Measurements from ENCODE around the gene BANK1. TPM values are rescaled to one million over a fixed set of nuclear protein-coding genes. Genes with fewer than 3 reads are reported as not detected.

The BANK1 gene
- total RNA-seq, 6 donors from 2014 or later, result 7.6 to 29.3 (median 11.4) TPM

DNA sequence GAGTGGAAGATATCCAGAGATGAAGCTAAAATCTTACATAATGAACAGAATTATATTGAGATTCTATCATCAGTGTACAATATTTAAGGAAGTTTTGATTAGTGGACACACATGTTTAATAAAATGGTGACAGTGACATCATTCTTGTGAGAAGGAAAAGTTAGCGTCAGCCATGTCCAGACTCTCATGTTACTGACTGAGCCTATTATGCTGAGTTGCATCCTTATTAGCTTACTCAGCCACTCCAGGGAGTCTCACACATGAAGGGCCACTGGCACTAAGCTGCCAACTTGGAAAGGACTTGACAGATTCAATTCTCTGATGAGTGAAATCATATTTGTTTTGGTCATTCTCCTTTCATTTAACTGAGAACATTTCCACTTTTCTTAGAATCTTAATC, 170.6 kb downstream of the BANK1 start:
- Histone ChIP-seq H3K27ac (no peak overlapping the region), H3K4me1 (no peaks in the 10 kb centered on the region), H3K9me3 (no peaks in the 10 kb centered on the region), H3K27me3 (no peaks in the 10 kb centered on the region), H3K36me3 (no peaks in the 10 kb centered on the region), H3K4me3 (no peak overlapping the region)
- WGBS, 2 donors, result 53 to 59% methylated on average over 1 of the region's 1 CpG
- DNase-seq (peak in 1 of 2 donors; percentile 65), ATAC-seq (ENCODE audit: low FRiP score in 2 of 2) (peak in 1 of 2 donors; percentile 26)
- TF ChIP-seq POLR2AphosphoS5 (IDR thresholded peaks at IDR 0.05) (no peak), POLR2A (IDR thresholded peaks at IDR 0.05) (no peak), EP300 (IDR thresholded peaks at IDR 0.05) (no peak)
- TF ChIP-seq, protein P1, sequence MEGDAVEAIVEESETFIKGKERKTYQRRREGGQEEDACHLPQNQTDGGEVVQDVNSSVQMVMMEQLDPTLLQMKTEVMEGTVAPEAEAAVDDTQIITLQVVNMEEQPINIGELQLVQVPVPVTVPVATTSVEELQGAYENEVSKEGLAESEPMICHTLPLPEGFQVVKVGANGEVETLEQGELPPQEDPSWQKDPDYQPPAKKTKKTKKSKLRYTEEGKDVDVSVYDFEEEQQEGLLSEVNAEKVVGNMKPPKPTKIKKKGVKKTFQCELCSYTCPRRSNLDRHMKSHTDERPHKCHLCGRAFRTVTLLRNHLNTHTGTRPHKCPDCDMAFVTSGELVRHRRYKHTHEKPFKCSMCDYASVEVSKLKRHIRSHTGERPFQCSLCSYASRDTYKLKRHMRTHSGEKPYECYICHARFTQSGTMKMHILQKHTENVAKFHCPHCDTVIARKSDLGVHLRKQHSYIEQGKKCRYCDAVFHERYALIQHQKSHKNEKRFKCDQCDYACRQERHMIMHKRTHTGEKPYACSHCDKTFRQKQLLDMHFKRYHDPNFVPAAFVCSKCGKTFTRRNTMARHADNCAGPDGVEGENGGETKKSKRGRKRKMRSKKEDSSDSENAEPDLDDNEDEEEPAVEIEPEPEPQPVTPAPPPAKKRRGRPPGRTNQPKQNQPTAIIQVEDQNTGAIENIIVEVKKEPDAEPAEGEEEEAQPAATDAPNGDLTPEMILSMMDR (IDR thresholded peaks at IDR 0.05), result no peak

DNA sequence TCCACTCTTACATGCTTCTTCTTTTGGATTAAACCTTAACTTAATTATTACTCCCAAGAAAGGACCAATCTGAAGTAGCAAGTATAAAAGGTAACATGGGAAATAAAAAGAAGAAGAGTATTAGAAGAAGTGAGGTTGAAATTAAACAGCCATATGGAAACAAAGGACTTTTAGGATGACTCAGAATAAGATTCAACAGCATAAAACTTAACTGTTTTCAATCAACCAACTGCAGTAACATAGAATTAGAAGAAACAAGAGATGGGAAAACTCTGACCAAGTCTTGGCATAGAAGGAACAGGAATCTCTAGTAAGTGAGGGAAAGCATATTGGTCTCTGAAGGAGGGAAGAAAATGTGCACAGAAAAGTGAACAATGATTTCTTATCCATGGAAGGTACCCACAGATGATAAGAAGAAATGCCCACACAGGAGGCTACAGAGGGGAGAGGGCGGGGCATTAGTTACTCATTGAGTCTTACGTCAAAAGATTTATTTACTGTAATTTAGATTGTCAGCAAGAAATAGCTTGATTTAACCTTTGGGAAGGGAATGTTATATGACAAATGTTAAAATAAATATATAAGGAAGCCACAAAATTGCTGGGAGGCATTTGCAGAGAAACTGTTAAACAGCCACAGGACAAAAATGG, 177.3 kb downstream of the BANK1 start:
- H3K4me3 ChIP-seq, result no peak overlapping the region
- no peak overlapping the region for H3K27ac ChIP-seq
- H3K4me1 ChIP-seq, result no peaks in the 10 kb centered on the region
- 88 to 91% methylated on average over 2 of the region's 2 CpGs for WGBS, 2 donors
- no peak for TF ChIP-seq POLR2A (IDR thresholded peaks at IDR 0.05)
- no peak for TF ChIP-seq EP300 (IDR thresholded peaks at IDR 0.05)
- TF ChIP-seq, protein P1 (IDR thresholded peaks at IDR 0.05), result no peak
- TF ChIP-seq POLR2AphosphoS5 (IDR thresholded peaks at IDR 0.05), result no peak
- H3K36me3 ChIP-seq, result no peaks in the 10 kb centered on the region
- DNase-seq (no peak), ATAC-seq (ENCODE audit: low FRiP score in 2 of 2) (no peak)
- H3K27me3 ChIP-seq, result no peaks in the 10 kb centered on the region
- no peaks in the 10 kb centered on the region for H3K9me3 ChIP-seq

DNA sequence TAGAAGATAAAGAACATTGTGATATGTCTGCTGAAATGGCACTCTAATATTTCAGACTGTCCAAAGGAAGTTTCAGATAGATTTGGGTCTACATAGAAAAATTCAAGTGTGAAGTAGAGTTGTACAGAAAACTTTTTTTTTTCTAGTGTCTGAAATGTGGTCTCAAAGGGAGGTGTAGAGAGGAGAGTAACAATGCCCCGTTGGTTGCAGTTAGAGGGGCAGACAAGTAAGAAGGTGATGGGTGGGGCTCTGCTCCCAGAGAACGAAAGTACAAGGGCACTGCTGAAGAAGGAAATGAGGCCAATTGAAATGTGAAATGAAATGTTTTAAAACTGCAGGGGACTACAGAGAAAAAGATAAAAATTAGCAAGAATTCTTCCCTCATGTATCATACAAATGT, 177.8 kb downstream of the BANK1 start:
- WGBS, 2 donors, result 73 to 81% methylated on average over 2 of the region's 2 CpGs
- Histone ChIP-seq H3K27ac (no peak overlapping the region), H3K36me3 (no peaks in the 10 kb centered on the region), H3K4me3 (no peak overlapping the region), H3K27me3 (no peaks in the 10 kb centered on the region), H3K4me1 (no peaks in the 10 kb centered on the region), H3K9me3 (no peaks in the 10 kb centered on the region)
- no peak for ATAC-seq (ENCODE audit: low FRiP score in 2 of 2)
- no peak for DNase-seq
- TF ChIP-seq, protein P1 (IDR thresholded peaks at IDR 0.05), result no peak
- no peak for TF ChIP-seq POLR2AphosphoS5 (IDR thresholded peaks at IDR 0.05)
- TF ChIP-seq EP300 (IDR thresholded peaks at IDR 0.05), result no peak
- no peak for TF ChIP-seq POLR2A (IDR thresholded peaks at IDR 0.05)

DNA sequence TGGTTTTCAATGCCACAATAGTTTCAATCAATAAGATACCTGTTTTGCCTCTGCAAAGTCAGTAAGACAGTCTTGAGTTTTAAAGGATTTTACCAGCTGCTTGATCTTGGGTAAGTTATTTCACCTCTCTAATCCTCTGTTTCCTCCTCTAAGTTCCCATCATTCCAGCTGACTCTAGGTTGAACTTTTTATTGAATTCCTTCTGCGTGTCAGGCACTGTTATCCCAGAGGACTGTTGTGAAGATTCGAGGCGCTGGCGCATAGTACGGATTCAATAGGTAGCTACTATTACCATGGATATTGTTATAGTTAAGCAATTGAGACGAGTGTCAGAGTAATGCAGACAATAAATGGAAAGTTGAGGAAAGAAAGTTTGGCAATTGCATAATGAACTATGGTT, 179.4 kb downstream of the BANK1 start:
- no peaks in the 10 kb centered on the region for H3K9me3 ChIP-seq
- no peaks in the 10 kb centered on the region for H3K27me3 ChIP-seq
- TF ChIP-seq POLR2A (IDR thresholded peaks at IDR 0.05) (no peak), POLR2AphosphoS5 (IDR thresholded peaks at IDR 0.05) (no peak), EP300 (IDR thresholded peaks at IDR 0.05) (no peak)
- TF ChIP-seq, protein P1 (IDR thresholded peaks at IDR 0.05), result no peak
- H3K36me3 ChIP-seq, result no peaks in the 10 kb centered on the region
- no peak for ATAC-seq (ENCODE audit: low FRiP score in 2 of 2)
- no peak overlapping the region for H3K4me3 ChIP-seq
- no peak for DNase-seq
- no peaks in the 10 kb centered on the region for H3K4me1 ChIP-seq
- WGBS, 2 donors, result 63 to 78% methylated on average over 6 of the region's 6 CpGs
- no peak overlapping the region for H3K27ac ChIP-seq

DNA sequence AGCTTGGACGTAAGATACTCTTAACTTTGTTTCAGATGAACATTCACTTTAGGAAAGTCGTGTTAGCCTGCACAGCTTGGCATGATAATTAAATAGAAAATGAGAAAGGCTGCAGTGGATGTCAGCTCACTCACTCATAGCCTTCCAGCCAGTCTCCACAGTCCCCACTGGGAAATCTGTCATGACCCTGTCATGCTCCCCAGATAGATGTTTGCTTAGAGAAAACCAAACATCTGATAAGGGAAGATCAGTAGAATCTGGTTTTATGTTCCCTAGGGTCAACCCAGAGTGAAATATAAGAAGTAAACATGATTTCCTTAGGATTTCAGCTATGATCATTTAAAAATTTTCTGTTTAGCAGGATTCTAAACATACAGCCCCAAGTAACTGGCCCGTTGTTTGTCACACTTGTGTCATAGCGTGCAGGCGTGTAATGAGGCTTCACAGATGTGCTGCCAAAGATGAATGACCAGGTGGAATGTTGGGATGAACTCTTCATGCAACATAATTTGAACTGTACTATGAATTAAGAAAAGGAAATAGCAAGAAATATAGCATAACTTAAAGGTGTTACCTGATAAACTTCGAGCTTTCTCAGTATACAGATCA, 180.1 kb downstream of the BANK1 start:
- DNase-seq (no peak), ATAC-seq (ENCODE audit: low FRiP score in 2 of 2) (no peak)
- TF ChIP-seq POLR2A (IDR thresholded peaks at IDR 0.05) (no peak), POLR2AphosphoS5 (IDR thresholded peaks at IDR 0.05) (no peak), EP300 (IDR thresholded peaks at IDR 0.05) (no peak)
- TF ChIP-seq, protein P1 (IDR thresholded peaks at IDR 0.05), result no peak

More for the DNA sequence above, 180.1 kb downstream of the BANK1 start:
- Histone ChIP-seq H3K27me3 (no peaks in the 10 kb centered on the region), H3K4me3 (no peak overlapping the region), H3K27ac (no peak overlapping the region), H3K36me3 (no peaks in the 10 kb centered on the region), H3K9me3 (no peaks in the 10 kb centered on the region), H3K4me1 (no peaks in the 10 kb centered on the region)
- WGBS, 2 donors, result 53 to 65% methylated on average over 6 of the region's 6 CpGs

All from upper lobe of left lung (tissue), 6 donors.